DMS79 treated with DMSO at 0.1 percent for 48 hours (cell line): ENCODE results near the gene ADAM8.
A peak's percentile ranks its signal among the peaks of the same experiment; 100 is the strongest.

Source experiments
- DNase-seq: peaks from one replicate; lab custom pipeline; 2025; lab: John Stamatoyannopoulos, UW

ADAM8 gene

DNA sequence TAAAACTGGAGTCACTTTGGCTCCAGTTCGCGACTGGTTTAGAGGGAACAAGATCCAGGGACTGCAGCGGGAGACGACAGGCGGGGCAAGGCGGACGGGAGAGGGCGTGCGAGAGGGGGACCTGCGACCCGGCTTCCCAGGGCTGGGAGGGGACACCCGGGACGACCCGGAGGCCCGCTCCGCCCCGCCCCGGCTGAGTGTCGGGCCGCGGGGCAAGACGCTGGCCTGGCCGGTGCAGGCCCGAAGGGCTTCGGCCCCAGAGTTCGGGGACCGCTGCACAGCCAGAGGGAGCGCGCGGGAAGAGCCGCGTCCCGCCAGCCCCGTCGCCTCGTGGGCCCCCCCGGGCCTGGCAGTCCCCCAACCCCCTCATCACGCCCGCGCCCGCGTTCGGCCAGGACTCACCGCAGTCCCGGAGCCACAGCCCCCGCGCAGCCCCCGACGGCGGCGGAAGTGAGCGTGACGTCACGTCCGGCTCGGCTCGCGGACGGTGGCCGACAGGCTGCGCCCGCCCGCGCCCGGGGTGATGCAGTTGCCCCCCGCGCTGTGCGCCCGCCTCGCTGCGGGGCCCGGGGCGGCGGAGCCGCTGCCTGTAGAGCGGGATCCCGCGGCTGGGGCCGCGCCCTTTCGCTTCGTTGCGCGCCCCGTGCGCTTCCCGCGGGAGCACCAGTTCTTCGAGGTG is 31.9 kb upstream of the ADAM8 start, which contains the start of the genes TUBGCP2 and ZNF511:
TUBGCP2 (minus strand) TSS at position 452 of the 679 bp plus-strand sequence. CDS start 5,931 bp downstream, outside the sequence.
ZNF511 (plus strand) TSS at position 494 of the 679 bp plus-strand sequence; CDS start at position 524, 30 bp downstream.
- DNase-seq, result peak; percentile 12

DNA sequence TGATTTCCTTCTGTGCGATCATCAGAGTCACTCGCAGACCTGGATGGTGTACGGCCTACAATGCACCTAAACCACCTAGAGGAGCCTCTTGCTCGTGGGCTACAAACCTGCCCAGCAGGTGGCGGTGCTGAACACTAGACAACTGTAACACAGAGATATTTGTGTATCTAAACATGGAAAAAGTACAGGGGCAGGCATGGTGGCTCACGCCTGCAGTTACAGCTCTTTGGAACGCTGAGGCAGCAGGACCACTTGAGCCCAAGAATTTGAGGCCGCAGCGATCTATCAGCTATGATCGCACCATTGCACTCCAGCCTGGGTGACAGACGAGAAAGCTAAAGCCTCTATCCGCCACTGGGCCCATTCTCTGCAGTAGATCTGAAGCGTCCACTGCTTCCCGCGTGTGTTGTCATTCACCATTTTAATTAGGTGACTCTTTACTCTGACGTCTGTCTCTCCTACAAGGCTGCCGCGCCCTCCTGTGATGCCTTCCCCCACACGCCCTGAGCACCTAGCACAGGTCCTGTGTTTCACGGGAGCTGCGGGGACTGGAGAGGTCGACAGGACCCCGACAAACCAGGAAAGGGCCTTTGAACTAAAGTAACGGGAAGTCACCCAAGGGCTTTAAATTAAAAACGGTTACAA is 31.2 kb upstream of the ADAM8 start:
- DNase-seq, result peak; percentile 2

DNA sequence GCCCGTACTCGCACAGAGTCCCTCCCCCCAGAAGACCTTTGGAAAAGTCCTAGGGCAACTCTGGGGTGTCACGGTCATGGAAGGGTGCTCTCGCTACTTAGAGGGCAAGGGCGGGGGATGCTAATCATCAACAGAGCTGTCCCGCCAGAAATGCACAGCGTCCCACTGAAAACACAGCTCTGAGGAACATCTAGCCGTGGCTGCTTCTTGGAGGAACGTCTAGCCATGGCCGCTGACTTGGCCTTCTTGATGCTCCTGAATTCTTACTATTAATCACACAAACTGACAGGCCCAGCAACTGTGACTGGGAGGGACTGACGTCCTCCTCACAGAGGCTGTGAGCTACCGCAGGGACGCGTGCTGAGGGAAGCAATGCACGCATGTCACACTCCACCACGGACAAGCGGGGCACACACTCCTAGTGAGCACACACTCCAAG is 30.3 kb upstream of the ADAM8 start:
- DNase-seq, result no peak

DNA sequence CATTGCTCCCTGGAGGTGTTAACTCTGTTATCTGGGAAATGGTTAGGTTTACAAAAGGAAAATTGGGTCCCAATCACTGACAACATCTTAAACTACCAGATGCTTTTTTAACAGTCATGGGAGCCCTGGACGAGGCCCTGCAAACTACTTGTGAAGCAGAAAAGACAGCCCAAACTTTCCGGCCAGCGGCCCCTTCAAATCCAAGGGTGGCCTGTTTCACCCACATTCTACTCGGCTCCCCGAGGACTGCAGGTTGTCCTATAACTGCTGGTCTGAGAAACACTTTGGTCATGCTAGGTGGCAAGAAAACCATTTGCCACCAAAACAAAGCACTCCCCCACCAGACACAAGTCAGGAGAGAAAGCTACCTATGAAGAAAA is 29.4 kb upstream of the ADAM8 start:
- no peak for DNase-seq

DNA sequence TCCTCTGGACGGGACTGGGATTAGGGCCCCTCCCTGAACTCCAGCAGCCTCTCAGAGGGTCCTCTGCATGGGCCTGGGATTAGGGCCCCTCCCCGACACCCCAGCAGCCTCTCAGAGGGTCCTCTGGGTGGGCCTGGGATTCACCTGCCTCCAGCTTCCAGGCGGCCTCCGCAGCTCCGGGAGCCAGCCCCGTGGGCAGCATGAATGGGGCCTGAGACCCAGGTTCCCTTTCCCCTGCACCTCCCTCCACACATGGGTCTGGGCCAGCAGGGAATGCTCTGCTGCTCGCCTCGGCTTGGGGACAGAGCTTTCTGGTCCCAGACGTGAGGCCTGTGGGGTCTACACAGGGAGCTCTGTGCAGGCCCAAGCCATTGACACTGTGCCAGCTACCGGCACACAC is 26.5 kb upstream of the ADAM8 start:
- DNase-seq, result no peak

DNA sequence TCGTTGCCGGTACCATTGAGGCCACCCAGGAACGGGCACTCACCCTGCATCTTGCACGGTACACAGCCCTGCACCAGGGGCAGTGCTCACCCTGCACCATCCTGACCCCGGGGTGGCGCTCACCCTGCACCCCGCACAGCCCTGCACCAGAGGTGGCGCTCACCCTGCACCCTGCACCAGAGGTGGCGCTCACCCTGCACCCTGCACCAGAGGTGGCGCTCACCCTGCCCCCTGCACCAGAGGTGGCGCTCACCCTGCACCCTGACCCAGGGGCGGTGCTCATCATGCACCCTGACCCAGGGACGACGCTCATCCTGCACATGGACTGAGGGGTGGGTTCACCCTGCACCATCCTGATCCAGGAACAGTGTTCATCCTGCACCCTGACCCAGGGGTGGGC is 25.6 kb upstream of the ADAM8 start:
- DNase-seq, result no peak

DNA sequence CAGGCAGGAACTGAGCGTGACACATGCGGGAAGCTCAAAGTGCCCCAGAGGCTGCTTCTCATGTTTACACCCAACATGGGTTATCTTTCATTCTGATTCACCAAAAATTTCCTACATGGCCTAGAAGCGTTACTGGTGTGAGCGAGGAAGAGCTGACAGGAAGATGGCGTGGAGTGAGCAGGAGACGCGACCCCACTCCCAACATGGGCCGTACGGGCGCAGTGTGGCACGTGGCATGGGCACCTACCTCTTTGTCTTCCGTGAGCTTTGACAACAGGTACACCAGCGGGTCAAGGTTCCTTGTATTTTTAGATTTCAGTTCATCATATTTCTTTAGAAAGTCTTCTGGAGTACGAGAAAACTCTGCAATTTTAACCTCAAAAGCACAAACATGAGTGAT is 23.1 kb upstream of the ADAM8 start:
- no peak for DNase-seq

DNA sequence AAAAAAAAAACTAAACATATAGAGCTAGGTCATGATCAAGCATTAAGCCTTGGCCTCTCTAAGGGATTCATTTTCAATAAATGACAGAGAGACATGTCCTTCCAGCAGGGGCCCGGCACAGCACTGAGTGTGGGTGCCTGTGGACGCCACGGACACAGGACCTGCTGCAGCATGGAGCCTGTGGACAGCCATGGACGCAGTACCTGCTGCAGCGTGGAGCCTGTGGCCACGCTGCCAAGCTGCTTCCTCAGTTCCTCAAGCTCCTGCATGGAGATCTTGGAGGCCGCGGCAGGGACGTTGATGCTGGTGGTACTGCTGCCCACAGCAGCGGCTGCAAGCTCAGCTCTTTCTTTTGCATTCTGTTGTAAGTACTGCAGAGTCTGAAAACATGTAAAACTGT is 22.6 kb upstream of the ADAM8 start:
- DNase-seq, result no peak

DNA sequence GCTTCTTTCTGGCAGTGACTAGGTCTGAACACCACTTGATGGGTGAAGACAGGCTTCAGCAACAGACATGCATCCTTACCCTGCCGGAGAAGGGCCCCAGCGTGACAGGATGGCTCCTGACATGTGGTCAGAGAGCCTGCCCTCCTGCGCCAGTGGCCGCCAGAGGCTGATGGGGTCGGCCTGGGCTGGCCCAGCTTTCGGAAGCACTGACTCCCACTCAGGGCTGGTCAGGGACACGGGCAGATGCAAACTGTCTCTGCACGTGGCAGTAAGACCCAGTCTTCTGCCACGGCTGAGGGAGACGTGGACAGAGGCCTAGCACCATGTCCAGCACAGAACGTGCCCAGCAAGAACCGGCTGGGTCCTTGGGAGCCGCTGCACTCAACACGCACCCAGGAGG is 21.8 kb upstream of the ADAM8 start:
- DNase-seq, result no peak

DNA sequence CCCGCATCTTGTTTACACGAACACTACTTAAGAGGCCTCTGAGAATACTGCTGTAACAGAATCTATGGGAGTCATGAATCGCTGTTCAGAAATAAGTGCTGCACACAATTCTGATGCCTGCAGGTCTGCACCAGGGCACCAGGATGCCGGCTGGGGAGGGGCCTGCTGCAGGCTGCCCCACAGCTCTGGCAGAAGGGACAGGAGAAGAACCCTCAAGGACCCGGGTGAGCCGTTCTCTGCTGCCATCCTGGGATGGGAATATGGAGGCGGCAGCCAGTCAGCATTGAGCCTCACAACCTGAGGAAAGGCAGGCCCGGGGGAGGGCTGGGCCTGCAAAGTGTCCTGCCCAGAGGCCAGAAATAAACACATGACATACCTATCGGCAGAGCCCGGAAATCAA is 20.8 kb upstream of the ADAM8 start:
- no peak for DNase-seq

DNA sequence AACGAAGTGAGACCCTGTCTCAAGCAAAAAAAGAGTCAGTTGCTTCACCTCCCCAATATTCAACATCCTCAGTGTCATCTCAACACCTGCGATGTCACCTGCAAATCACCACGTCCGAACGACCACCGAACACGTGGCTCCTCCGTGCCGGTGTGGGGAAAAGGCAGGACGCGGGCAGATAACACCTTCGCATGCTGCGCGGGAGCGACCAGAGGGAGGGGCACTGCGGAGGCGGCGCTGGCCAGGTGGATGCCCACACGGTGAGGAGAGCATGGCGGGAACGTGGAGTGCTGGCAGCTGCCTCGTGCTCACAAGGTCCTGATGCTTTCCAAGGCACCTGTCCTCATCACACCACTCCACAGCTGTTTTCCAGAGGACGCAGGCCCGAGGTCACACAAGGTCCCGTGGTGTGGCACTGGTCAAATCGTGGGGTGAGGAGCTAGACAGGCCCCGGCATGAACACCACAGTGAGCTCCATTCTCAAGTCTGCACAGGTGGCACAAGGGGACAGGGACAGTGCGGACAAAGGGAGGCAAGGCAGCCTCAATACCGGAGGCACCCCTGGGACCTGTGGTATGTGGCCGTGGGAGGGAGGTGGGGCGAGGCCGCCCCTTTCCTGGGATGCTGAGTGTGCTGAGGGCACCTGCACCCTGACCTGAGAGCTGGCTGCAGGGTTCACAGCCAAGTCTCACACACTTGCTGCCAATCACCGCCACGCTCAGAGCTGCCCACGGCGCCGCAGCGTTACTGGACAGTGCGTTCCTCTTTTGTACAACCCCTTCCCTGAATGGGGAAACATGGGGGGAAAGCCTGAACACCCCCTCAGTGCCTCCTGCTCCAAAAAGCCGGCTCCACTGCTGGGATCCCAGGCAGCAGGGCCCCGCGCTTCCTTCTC is 19.0 kb upstream of the ADAM8 start:
- no peak for DNase-seq

DNA sequence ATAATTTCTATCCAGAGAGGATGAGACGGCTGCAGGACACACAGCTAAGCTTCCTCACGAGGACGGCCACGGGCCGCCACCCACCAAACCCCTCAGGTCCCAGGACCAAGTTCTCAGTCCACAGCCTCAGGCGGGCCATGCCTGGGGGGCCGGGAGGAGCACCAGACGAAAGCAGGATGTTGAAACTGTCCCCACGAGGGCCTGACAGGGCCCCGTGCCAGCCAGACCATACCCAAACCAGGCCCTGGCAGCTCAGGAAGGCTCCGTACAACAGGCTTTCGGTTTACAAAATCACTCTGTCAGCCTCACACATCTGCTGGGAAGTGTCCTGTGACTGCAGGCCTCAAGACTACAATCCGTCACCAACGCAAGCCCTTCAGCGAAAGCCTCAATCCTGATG is 17.5 kb upstream of the ADAM8 start:
- no peak for DNase-seq

DNA sequence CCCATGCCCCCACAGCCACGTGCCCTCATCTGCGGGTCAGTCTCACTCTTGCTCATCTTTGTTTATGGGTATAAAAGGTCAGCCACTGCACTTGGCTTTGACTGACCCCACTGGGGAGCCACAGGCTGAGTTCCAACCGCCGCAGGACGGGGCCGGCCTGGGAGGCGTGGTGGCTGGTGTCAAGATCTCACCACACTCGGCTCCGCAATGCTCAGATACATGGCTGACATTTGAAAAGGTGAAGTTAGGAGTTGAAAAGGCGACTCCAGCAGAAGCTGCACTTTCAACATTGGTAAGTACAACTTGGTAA is 17.1 kb upstream of the ADAM8 start:
- DNase-seq, result no peak

DNA sequence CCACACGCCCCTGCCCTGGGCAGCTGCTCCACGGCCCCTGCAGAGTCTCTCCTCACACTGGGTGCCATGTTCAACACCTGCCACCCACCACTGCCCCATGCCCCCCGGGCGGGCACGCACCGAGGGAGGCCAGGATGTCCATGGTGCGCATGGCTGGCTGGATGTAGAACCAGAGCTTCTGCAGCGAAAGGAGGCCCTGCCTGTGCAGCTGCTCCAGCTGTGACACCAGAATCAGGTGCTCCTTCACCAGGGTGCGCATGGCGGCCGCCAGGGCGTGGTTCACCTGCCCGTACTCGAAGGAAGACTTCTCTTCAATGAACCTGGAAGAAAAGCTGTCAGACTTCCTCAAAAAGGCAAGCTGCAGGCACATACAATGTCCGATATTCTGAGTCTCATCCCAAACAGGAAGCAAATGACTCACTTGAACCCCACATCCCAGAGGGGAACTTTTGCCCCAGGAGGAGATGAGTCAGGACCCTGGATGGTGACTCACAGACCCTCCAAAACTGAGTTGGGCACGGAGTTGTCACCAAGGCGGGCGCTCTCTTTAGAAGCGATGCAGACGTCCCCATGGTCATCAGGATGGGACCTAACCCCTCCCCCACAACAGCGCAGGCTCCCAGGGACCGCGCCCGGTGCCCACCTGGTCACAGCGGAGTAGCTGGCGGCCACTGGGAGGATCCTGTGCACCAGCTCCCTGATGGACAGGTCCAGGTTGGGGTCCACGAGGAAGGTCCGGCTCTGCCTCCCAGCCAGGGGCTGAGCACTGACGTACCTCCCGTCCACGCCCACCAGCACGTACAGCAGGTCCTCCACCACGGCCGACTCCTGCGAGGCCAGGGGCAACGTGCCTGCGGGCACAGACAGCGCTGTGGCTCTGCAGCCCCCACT is 16.5 kb upstream of the ADAM8 start:
- no peak for DNase-seq

DNA sequence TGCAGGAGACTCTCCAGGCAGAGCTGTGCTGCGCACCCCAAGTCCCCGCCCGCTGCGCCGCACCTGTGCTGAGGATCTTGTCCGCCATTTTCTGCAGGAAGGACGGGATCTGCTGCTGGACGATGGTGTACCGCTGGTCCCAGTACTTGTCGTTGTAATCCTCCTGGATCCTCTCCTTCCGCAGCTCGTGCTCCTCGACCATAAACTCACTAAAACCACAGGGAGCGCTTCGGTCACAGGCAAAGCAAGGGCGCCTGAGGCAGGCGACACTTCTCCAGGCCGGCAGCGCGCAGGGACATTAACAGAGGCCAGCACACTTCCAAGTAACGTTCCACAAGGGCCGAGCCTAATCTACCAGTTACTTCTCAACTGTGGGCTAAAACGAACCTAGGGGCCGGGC is 13.1 kb upstream of the ADAM8 start:
- DNase-seq, result no peak

DNA sequence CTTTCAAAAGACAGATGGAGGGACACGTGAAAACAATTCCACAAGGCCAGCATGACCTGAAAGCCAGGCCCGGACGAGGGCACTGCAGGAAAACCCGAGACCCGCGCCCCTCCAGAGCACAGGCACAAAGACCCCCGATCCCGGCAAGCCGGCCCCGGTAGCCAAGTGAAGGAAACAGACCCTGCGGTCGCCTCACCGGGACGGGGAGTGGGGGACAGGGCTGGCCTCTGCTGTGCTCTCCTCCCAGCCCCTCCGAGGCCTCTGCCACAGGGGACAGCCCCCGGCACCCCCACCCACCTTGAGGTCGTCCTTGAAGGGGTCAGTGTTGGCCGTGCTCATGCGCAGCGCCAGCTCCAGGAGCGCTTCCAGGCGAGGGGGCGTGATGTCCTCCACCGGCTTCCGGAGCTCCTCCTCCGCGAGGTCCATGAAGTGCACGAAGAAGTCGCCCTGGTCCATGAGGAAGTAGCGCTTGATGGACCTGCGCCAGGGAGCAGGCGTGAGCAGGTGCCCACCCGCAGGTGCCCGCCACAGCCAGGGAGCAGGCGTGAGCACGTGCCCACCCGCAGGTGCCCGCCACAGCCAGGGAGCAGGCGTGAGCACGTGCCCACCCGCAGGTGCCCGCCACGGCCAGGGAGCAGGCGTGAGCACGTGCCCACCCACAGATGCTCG is 11.3 kb upstream of the ADAM8 start:
- no peak for DNase-seq

DNA sequence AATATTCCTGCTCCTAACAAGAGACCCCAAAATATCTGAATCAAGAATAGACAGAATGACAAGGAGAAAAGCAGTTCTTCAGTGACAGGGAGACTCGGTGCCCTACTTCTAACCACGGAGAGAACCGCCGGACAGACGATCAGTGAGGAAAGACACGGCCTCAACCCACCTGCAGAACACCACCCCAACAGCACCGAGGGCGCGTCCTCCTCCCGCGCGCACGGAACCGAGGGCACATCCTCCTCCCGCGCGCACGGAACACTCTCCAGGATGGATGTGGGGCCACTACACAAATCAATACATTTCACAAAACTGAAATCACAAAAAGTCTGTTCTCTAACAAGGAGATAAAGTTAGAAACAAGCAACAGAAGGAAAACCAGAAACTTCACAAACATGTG is 9.7 kb upstream of the ADAM8 start:
- DNase-seq, result no peak

DNA sequence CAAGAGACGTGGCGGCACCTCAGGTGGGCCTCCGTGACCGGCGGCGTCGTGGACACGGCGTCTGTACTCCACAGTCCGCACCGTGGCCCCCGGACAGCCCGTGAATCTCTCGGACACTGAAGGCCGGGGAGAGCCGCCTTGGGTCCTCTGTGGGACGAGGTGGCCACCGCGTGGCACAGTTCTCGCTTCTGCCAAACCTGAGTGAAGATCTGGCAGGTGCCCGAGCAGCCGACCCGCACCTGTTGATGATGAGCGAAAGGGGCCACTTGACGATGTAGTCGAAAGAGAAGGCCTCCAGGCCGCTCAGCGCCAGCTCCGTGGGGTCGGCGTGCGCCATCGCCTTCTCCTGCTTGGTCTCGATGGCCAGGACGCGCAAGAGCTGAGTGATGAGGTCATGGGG is 8.5 kb upstream of the ADAM8 start:
- DNase-seq, result no peak

DNA sequence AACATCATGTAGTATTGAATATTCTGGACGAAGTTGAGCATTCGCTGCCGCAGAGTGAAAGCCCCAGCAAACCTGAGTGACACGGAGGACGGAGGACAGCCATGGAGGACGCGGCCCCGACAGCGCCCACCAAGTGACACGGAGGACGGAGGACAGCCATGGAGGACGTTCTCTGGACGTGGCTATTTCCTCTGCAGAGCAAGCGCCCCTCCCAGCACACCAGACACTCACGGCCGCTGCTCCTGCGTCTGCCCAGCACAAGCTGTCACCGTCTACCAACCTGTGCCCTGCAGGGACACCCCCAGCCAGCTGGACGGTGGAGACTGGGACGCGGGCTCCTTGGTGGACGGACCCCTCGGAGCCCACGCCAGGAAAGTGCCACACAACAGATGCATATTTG is 7.3 kb upstream of the ADAM8 start:
- DNase-seq, result no peak

DNA sequence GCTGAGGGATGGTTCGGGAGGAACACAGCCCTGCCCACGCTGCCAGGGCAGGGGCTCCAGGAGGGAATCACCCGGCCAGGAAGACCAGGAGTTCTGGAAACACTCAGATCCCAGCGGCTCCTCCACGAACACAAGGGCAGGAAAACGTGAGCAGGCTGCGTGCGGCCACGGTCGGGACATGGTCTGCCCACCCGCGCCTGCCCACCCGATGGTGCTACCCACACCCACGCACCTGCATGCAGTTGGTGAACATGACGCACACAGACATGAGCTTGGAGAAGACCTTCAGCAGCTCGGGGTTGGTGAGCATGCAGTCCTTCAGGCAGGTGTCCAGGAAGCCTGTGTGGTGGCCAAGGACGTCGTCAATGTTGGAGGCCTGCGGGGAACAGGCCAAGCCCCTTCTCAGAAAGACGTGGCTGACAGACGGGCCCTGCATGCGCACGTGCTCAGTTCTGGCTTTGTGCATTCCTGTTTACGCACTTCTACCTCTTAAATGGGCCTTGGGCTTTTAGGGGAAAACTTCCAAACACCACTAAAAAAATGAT is 6.2 kb upstream of the ADAM8 start:
- no peak for DNase-seq
